ENCODE results near the gene ATP2A2. TPM values are rescaled to one million over a fixed set of nuclear protein-coding genes. Genes with fewer than 3 reads are reported as not detected.
"Not testable (repeated sequence)": the region's sequence is repeated elsewhere in the genome, so short reads cannot be mapped to it uniquely, and the experiment has no call there.

The ATP2A2 gene
- polyA plus RNA-seq, 1 experiment, result 139 TPM

DNA sequence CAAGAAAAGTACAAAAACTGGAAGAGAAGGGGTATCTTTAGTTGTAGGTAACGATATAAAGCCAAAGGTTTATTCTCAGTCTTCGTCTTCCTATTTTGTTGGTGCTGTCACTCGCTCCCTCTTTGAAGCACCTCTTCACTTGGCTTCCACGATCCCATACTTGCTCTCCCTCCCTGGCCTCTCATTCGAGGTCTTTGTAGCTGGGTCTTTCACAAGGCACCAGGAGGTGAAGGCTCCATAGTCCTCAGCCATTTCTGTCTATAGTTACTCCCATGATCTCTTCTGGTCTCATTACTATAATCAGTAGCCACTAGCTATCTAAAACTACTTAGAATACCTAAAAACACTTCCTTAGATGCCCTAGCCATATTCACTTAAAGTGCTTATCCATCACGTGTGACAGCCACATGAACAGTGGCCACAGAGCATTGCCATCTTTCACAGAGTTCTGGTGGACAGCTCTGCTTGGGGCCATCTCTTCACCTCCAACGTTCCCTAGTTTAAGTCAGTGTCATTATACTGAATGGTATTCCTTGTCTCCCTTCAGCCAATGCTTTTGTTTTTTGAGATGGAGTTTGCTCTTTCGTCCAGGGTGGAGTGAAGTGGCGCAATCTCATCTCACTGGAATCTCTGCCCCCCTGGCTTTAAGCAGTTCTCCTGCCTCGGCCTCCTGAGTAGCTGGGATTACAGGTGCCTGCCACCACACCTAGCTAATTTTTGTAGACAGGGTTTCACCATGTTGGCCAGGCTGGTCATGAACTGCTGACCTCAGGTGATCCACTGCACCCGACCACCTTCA lies 57.1 kb downstream of the ATP2A2 start:
- POLR2A ChIA-PET, result no interaction called here
- CTCF ChIA-PET, result interaction anchor here (1.5 kb wide), 1 partner anchor 238 kb away, joined by 5 read pairs; no protein-coding TSS in a partner anchor
- no peak for DNase-seq (ENCODE audit: low read depth, low spot score)
- Histone ChIP-seq H3K4me3 (ENCODE audit: low read depth, low read length) (no peak overlapping the region), H3K27me3 (ENCODE audit: control insufficient read depth, insufficient read depth, low read length) (no peaks in the 10 kb centered on the region), H3K27ac (ENCODE audit: low read depth, low read length) (no peak overlapping the region), H3K9me3 (ENCODE audit: control insufficient read depth, insufficient read depth, low read length) (peaks cover 2% of the 10 kb centered on the region; the same call in 1 of the 2 replicates)
- TF ChIP-seq, protein P1, sequence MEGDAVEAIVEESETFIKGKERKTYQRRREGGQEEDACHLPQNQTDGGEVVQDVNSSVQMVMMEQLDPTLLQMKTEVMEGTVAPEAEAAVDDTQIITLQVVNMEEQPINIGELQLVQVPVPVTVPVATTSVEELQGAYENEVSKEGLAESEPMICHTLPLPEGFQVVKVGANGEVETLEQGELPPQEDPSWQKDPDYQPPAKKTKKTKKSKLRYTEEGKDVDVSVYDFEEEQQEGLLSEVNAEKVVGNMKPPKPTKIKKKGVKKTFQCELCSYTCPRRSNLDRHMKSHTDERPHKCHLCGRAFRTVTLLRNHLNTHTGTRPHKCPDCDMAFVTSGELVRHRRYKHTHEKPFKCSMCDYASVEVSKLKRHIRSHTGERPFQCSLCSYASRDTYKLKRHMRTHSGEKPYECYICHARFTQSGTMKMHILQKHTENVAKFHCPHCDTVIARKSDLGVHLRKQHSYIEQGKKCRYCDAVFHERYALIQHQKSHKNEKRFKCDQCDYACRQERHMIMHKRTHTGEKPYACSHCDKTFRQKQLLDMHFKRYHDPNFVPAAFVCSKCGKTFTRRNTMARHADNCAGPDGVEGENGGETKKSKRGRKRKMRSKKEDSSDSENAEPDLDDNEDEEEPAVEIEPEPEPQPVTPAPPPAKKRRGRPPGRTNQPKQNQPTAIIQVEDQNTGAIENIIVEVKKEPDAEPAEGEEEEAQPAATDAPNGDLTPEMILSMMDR (IDR thresholded peaks at IDR 0.05; ENCODE audit: low read depth, low read length), result no peak

DNA sequence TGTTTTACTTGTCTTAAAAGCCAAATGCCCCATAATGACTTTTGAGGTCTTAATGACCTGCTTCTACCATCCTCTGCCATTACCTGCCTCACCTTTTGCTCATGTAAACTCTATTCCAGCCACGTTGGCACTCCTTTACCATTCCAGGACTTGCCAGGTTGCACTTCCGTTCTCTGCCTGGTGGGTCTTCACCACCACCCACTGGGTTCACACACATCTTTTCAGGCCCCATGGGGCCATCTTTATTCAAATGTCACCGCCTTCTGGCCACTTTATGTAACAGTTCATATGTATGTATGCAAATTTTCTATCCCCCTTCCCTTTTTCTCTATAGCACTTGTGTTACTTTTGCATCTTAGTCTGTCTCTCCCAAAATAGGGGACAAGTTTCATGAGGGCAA lies 57.7 kb downstream of the ATP2A2 start:
- no peak for DNase-seq (ENCODE audit: low read depth, low spot score)
- CTCF ChIA-PET, result interaction anchor here (1.5 kb wide), 1 partner anchor 239 kb away, joined by 5 read pairs; no protein-coding TSS in a partner anchor
- H3K27ac ChIP-seq (ENCODE audit: low read depth, low read length), result no peak overlapping the region
- H3K4me3 ChIP-seq (ENCODE audit: low read depth, low read length), result no peak overlapping the region
- no peaks in the 10 kb centered on the region for H3K27me3 ChIP-seq (ENCODE audit: control insufficient read depth, insufficient read depth, low read length)
- TF ChIP-seq, protein P1 (IDR thresholded peaks at IDR 0.05; ENCODE audit: low read depth, low read length), result no peak
- POLR2A ChIA-PET, result no interaction called here
- peaks cover 2% of the 10 kb centered on the region; the same call in 1 of the 2 replicates for H3K9me3 ChIP-seq (ENCODE audit: control insufficient read depth, insufficient read depth, low read length)

DNA sequence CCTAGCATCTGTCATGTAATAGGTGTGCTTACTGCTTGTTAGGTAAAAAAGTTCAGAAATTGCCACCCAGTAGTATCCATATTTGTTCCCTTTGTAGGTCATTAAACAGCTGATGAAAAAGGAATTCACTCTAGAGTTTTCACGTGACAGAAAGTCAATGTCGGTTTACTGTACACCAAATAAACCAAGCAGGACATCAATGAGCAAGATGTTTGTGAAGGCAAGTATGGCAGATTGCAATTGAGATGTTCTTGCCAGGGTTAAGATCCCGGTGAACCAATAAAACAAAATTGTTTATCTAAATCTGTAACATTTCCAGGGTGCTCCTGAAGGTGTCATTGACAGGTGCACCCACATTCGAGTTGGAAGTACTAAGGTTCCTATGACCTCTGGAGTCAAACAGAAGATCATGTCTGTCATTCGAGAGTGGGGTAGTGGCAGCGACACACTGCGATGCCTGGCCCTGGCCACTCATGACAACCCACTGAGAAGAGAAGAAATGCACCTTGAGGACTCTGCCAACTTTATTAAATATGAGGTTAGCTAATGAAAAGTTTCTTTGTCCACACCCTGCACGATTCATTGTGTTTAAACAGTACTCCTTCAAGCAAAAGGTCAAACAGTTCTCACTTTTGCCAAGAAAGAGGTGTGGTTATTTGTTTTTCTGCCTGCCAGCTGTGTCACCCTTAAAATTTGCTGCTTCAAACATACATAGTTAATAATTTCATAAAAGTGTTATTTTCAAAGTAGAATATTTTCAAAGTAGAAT lies 58.3 kb downstream of the ATP2A2 start:
- no peak for DNase-seq (ENCODE audit: low read depth, low spot score)
- no peak overlapping the region for H3K4me3 ChIP-seq (ENCODE audit: low read depth, low read length)
- CTCF ChIA-PET, result interaction anchor here (1.5 kb wide), 1 partner anchor 239 kb away, joined by 5 read pairs; no protein-coding TSS in a partner anchor

DNA sequence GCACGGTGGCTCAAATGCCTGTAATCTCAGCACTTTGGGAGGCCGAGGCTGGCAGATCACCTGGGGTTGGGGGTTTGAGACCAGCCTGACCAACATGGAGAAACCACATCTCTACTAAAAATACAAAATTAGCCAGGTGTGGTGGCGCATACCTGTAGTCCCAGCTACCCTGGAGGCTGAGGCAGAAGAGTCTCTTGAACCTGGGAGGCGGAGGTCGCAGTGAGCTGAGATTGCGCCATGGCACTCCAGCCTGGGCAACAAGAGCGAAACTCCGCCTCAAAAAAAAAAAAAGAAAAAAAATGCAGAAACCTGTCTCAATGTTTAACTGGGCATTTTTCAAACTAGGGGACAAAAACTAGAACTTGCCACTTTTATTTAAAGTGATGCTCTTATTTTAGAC lies 59.2 kb downstream of the ATP2A2 start:
- H3K27me3 ChIP-seq (ENCODE audit: control insufficient read depth, insufficient read depth, low read length); POLR2A ChIA-PET; H3K27ac ChIP-seq (ENCODE audit: low read depth, low read length); H3K4me3 ChIP-seq (ENCODE audit: low read depth, low read length); DNase-seq (ENCODE audit: low read depth, low spot score); H3K9me3 ChIP-seq (ENCODE audit: control insufficient read depth, insufficient read depth, low read length): not testable (repeated sequence)
- CTCF ChIA-PET, result interaction anchor here (0.6 kb wide), 1 partner anchor 17 kb away, joined by 5 read pairs; no protein-coding TSS in a partner anchor

More for the DNA sequence above, 58.3 kb downstream of the ATP2A2 start:
- POLR2A ChIA-PET, result no interaction called here
- H3K9me3 ChIP-seq (ENCODE audit: control insufficient read depth, insufficient read depth, low read length), result peaks cover 2% of the 10 kb centered on the region; the same call in 1 of the 2 replicates
- H3K27me3 ChIP-seq (ENCODE audit: control insufficient read depth, insufficient read depth, low read length), result no peaks in the 10 kb centered on the region
- no peak overlapping the region for H3K27ac ChIP-seq (ENCODE audit: low read depth, low read length)
- TF ChIP-seq, protein P1 (IDR thresholded peaks at IDR 0.05; ENCODE audit: low read depth, low read length), result no peak

DNA sequence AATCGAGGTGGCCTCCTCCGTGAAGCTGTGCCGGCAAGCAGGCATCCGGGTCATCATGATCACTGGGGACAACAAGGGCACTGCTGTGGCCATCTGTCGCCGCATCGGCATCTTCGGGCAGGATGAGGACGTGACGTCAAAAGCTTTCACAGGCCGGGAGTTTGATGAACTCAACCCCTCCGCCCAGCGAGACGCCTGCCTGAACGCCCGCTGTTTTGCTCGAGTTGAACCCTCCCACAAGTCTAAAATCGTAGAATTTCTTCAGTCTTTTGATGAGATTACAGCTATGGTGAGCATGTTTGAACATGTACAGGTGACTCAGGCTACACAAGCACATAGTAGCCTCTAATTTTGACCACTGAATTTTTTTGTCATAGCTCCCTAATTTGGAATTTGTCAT lies 59.7 kb downstream of the ATP2A2 start:
- H3K27ac ChIP-seq (ENCODE audit: low read depth, low read length), result no peak overlapping the region
- DNase-seq (ENCODE audit: low read depth, low spot score), result no peak
- peaks cover 2% of the 10 kb centered on the region; the same call in 1 of the 2 replicates for H3K9me3 ChIP-seq (ENCODE audit: control insufficient read depth, insufficient read depth, low read length)
- H3K27me3 ChIP-seq (ENCODE audit: control insufficient read depth, insufficient read depth, low read length), result no peaks in the 10 kb centered on the region
- ChIA-PET POLR2A (no interaction called here), CTCF (interaction anchor here (0.6 to 1.0 kb wide), 3 partner anchors 17 to 241 kb away, joined by 4 to 9 read pairs (median 5); no protein-coding TSS in a partner anchor)
- TF ChIP-seq, protein P1 (IDR thresholded peaks at IDR 0.05; ENCODE audit: low read depth, low read length), result no peak
- H3K4me3 ChIP-seq (ENCODE audit: low read depth, low read length), result no peak overlapping the region
